K562 (cell line): ENCODE data around the gene MBD4. TPM values are rescaled to one million over a fixed set of nuclear protein-coding genes. Genes with fewer than 3 reads are reported as not detected.

Experiments
- E2F4 ChIP-seq: sonication (generic); formaldehyde crosslinking; IDR thresholded peaks from 2 replicates; pipeline ENCODE4 v1.8.0; 2022; ENCODE audit warnings: mild to moderate bottlenecking, low read depth, missing genetic modification reagents
- ELF2 ChIP-seq: fragments of 250-450 bp; sonication (Bioruptor Pico); IDR thresholded peaks from 2 replicates; pipeline ENCODE4 v1.5.0; 2021; ENCODE audit warnings: mild to moderate bottlenecking
- ESRRA ChIP-seq: fragments of 450-650 bp; IDR thresholded peaks from 2 replicates; pipeline ENCODE4 v1.6.1; 2014; ENCODE audit warnings: low read depth, mild to moderate bottlenecking, moderate library complexity, borderline replicate concordance
- ETV5 ChIP-seq: sonication (generic); formaldehyde crosslinking; IDR thresholded peaks from 2 replicates; pipeline ENCODE4 v1.4.0; 2020; ENCODE audit warnings: low read depth, mild to moderate bottlenecking, missing genetic modification reagents
- FOXJ3 ChIP-seq: sonication (generic); formaldehyde crosslinking; IDR thresholded peaks from 2 replicates; pipeline ENCODE4 v1.4.0; 2020; ENCODE audit warnings: mild to moderate bottlenecking, missing genetic modification reagents
- GATAD2A ChIP-seq: fragments of 450-650 bp; IDR thresholded peaks from 2 replicates; pipeline ENCODE4 v1.6.1; 2017
- LCOR ChIP-seq: sonication (generic); formaldehyde crosslinking; IDR thresholded peaks from 2 replicates; pipeline ENCODE4 v1.8.0; 2022; ENCODE audit warnings: mild to moderate bottlenecking, missing genetic modification reagents
- NFRKB ChIP-seq: fragments of 450-650 bp; IDR thresholded peaks from 2 replicates; pipeline ENCODE4 v1.6.1; 2016; ENCODE audit warnings: low read depth
- NR4A1 ChIP-seq, 2 experiments: fragments of 250-450 bp in 1 of 2; fragments of 450-650 bp in 1 of 2; sonication (Bioruptor Pico) in 1 of 2; IDR thresholded peaks; 2 replicates each; pipeline versions ENCODE4 v1.4.0 to v1.6.1; 2016 to 2020; ENCODE audit warnings: mild to moderate bottlenecking in 2 of 2, missing compliant biosample characterization in 1 of 2, missing genetic modification characterization in 1 of 2, moderate library complexity in 1 of 2
- NUFIP1 ChIP-seq: fragments of 450-650 bp; IDR thresholded peaks from 2 replicates; pipeline ENCODE4 v1.6.1; 2018; ENCODE audit not compliant: partially characterized antibody
- OTX1 ChIP-seq: fragments of 450-650 bp; formaldehyde crosslinking; IDR thresholded peaks from 2 replicates; pipeline ENCODE4 v1.4.0; 2022; ENCODE audit warnings: mild to moderate bottlenecking
- PHF20 ChIP-seq: fragments of 450-650 bp; IDR thresholded peaks from 2 replicates; pipeline ENCODE4 v1.6.1; 2018; ENCODE audit not compliant: partially characterized antibody
- PRDM10 ChIP-seq: fragments of 450-650 bp; IDR thresholded peaks from 2 replicates; pipeline ENCODE4 v1.6.1; 2018; ENCODE audit not compliant: partially characterized antibody
- RAD21 ChIP-seq, 2 experiments: fragments of 250-450 bp in 1 of 2; fragments of 450-650 bp in 1 of 2; sonication (Bioruptor Pico) in 1 of 2; formaldehyde crosslinking in 1 of 2; IDR thresholded peaks in 1 of 2; conservative IDR thresholded peaks in 1 of 2; 2 replicates each; pipeline versions ENCODE4 v1.4.0 to v1.8.0; 2020 to 2022; ENCODE audit warnings: mild to moderate bottlenecking in 2 of 2, moderate library complexity in 1 of 2
- RBM17 ChIP-seq: fragments of 200-400 bp; formaldehyde crosslinking; IDR thresholded peaks from 2 replicates; pipeline ENCODE4 v1.6.1; 2017; ENCODE audit warnings: low read depth, mild to moderate bottlenecking, low read length, borderline replicate concordance
- SMARCA4 ChIP-seq: fragments of 450-650 bp; IDR thresholded peaks from 2 replicates; pipeline ENCODE4 v1.6.1; 2016
- SPI1 ChIP-seq: IDR thresholded peaks from 2 replicates; pipeline ENCODE4 v1.6.1; 2011; ENCODE audit warnings: low read depth, low read length, control low read depth, borderline replicate concordance
- TAF7 ChIP-seq: fragments of 450-650 bp; IDR thresholded peaks from 2 replicates; pipeline ENCODE4 v1.6.1; 2016; ENCODE audit warnings: missing genetic modification characterization, missing compliant biosample characterization
- TCF3 ChIP-seq: sonication (generic); formaldehyde crosslinking; IDR thresholded peaks from 2 replicates; pipeline ENCODE4 v1.4.0; 2020; ENCODE audit warnings: mild to moderate bottlenecking, missing genetic modification reagents
- ZFP91 ChIP-seq: sonication (generic); formaldehyde crosslinking; IDR thresholded peaks from 2 replicates; pipeline ENCODE4 v1.8.0; 2022; ENCODE audit warnings: mild to moderate bottlenecking, missing genetic modification reagents
- ZNF121 ChIP-seq: sonication (generic); formaldehyde crosslinking; conservative IDR thresholded peaks from 2 replicates; pipeline ENCODE4 v1.8.0; 2022; ENCODE audit warnings: missing genetic modification reagents
- ZNF347 ChIP-seq: fragments of 450-650 bp; formaldehyde crosslinking; IDR thresholded peaks from 2 replicates; pipeline ENCODE4 v1.4.0; 2020; ENCODE audit warnings: low read depth, mild to moderate bottlenecking, moderate library complexity
- ZNF717 ChIP-seq: fragments of 250-450 bp; sonication (Bioruptor Pico); IDR thresholded peaks from 2 replicates; pipeline ENCODE4 v1.5.0; 2021
- ZNF76 ChIP-seq: fragments of 250-450 bp; sonication (Bioruptor Pico); IDR thresholded peaks from 2 replicates; pipeline ENCODE4 v1.4.0; 2020; ENCODE audit warnings: mild to moderate bottlenecking, moderate library complexity, borderline replicate concordance
- polyA plus RNA-seq, 8 experiments: library from polyadenylated mRNA; depleted of rRNA in 4 of 8; stranded (reverse) in 5 of 8; unstranded in 3 of 8; fragments of >200 nt; fragmentation: Nextera tagmentation in 2 of 8; fragmentation: Illumina TruSeq in 1 of 8; extraction: Ambion mirVana in 2 of 8; extraction: Trizol in 1 of 8; gene quantifications; 2 replicates each; pipeline versions ENCODE4 v1.2.1 to v1.2.3, GENCODE V29; 2011 to 2014; ENCODE audit warnings: inconsistent platforms in 1 of 8, missing spikeins in 1 of 8
- total RNA-seq, 7 experiments: library from RNA; depleted of rRNA in 6 of 7; stranded (reverse); fragments of >200 nt in 6 of 7; fragmentation: Illumina TruSeq in 2 of 7; extraction: Trizol in 2 of 7; gene quantifications; 2 replicates each; pipeline versions ENCODE4 v1.2.1 to v1.2.3, GENCODE V29; 2011 to 2021; ENCODE audit warnings: low replicate concordance in 1 of 7

MBD4 gene
- total and polyA plus RNA-seq, 9 of the 15 experiments (the other 6 are each of a cell fraction or from before 2014, with no cell fraction given), result 13.3 to 63.9 (median 39.0) TPM

GRCh38 chr3:129439226-129439816 is 427 bp downstream of the MBD4 start (continued):
- TF ChIP-seq E2F4 (CRISPR knock-in tag), result no peak
- no peak for TF ChIP-seq ZFP91
- 0 out of 2 replicates have a peak, but pooled peaks have one; percentile 27 for TF ChIP-seq OTX1 (CRISPR knock-in tag)
- peak; percentile 64; the same call in 1 of the 2 replicates for TF ChIP-seq ESRRA
- no peak; the same call in 1 of the 2 replicates for TF ChIP-seq TCF3 (CRISPR knock-in tag)
- TF ChIP-seq RAD21 (CRISPR knock-in tag; conservative IDR thresholded peaks at IDR 0.05 in 1 of 2, IDR thresholded peaks at IDR 0.05 in 1 of 2), result no peak; a peak in 1 of 4 replicates
- 0 out of 2 replicates have a peak, but pooled peaks have one; percentile 49 for TF ChIP-seq SMARCA4
- TF ChIP-seq ETV5 (CRISPR knock-in tag), result 0 out of 2 replicates have a peak, but pooled peaks have one; percentile 34
- TF ChIP-seq ZNF76, result no peak
- TF ChIP-seq ZNF347, result no peak
- TF ChIP-seq NR4A1 (CRISPR knock-in tag; IDR thresholded peaks at IDR 0.05), result no peak
- no peak for TF ChIP-seq NR4A1 (tag; IDR thresholded peaks at IDR 0.05)
- 0 out of 2 replicates have a peak, but pooled peaks have one; percentile 51 for TF ChIP-seq LCOR (CRISPR knock-in tag)
- no peak for TF ChIP-seq FOXJ3
- TF ChIP-seq ZNF121 (CRISPR knock-in tag), result peak; percentile 40; the same call in 1 of the 2 replicates
- no peak for TF ChIP-seq NUFIP1
- no peak for TF ChIP-seq PHF20
- TF ChIP-seq PRDM10, result no peak
- peak; percentile 83 for TF ChIP-seq SPI1
- TF ChIP-seq RBM17, result no peak
- no peak for TF ChIP-seq GATAD2A
- TF ChIP-seq NFRKB, result no peak
- peak; percentile 59 for TF ChIP-seq TAF7 (tag)
- no peak for TF ChIP-seq ZNF717 (CRISPR knock-in tag)
- TF ChIP-seq ELF2 (CRISPR knock-in tag), result no peak
